Measurements from ENCODE around the gene SCGB3A1.

The SCGB3A1 gene

DNA sequence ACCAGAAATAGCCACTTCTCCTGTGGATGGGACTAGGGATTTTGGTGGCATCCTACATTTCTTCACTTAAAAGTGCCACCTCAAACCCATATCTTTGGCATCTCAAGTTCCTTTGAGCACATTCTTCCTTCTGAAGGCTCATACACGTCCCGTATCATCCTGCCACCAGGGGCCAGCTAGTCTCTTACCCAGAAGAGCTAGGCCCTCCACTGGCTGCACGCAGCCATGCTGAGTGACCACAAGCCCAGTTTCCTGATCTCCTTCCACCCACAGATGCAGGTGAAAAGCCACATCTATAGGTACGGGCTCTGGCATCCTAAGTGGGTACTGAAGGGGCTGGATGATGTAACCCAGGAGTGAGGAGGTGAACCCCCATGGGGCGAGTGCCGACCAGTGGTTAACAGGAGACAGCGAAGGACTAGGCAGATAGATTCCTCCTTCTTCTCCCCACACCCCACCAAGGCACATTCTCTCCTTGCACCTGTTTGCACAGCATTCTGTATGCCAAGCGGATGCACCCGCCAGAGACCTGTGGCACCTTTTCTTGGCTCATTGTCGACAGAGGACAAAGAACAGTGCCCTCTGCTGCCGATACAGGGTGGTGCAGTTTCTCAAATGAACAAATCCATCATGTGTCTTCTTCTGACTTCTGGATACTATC, 14.4 kb upstream of the SCGB3A1 start:
- Mint-ChIP-seq H3K4me1 (peaks cover 61% of the 10 kb centered on the region), H3K9me3 (no peaks in the 10 kb centered on the region), H3K27me3 (ENCODE audit: low read depth, poor library complexity) (peaks cover 3% of the 10 kb centered on the region), H3K36me3 (ENCODE audit: low read depth) (no peaks in the 10 kb centered on the region), H3K27ac (no peak overlapping the region), H3K4me3 (no peak overlapping the region)
- TF ChIP-seq, protein P1, sequence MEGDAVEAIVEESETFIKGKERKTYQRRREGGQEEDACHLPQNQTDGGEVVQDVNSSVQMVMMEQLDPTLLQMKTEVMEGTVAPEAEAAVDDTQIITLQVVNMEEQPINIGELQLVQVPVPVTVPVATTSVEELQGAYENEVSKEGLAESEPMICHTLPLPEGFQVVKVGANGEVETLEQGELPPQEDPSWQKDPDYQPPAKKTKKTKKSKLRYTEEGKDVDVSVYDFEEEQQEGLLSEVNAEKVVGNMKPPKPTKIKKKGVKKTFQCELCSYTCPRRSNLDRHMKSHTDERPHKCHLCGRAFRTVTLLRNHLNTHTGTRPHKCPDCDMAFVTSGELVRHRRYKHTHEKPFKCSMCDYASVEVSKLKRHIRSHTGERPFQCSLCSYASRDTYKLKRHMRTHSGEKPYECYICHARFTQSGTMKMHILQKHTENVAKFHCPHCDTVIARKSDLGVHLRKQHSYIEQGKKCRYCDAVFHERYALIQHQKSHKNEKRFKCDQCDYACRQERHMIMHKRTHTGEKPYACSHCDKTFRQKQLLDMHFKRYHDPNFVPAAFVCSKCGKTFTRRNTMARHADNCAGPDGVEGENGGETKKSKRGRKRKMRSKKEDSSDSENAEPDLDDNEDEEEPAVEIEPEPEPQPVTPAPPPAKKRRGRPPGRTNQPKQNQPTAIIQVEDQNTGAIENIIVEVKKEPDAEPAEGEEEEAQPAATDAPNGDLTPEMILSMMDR (IDR thresholded peaks at IDR 0.05): peak; percentile 72
- peak; percentile 56 for DNase-seq

DNA sequence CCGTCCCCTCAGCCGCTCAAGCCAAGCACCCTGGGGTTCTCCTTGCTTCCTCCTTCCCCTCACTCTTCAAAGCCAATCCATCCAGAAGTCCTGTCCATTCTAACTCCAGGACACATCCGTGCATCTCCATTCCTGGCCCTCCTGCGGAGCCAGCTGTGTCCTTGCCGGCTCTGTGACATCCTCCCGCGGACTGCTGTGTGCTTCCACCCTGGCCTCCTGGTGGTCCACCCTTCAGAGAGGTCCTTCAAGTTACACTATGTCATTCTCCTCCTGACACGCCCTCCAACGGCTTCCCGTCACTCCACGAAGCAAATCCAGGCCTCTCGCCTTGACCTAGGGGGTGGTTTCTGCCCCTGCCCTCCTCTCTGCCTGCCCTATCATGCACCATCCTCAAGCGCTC, 13.0 kb upstream of the SCGB3A1 start:
- Mint-ChIP-seq H3K27me3 (ENCODE audit: low read depth, poor library complexity) (peaks cover 3% of the 10 kb centered on the region), H3K36me3 (ENCODE audit: low read depth) (no peaks in the 10 kb centered on the region), H3K9me3 (no peaks in the 10 kb centered on the region), H3K4me1 (peaks cover 59% of the 10 kb centered on the region), H3K4me3 (no peak overlapping the region), H3K27ac (peak overlapping the region; percentile 86)
- TF ChIP-seq, protein P1 (IDR thresholded peaks at IDR 0.05): no peak
- no peak for DNase-seq

DNA sequence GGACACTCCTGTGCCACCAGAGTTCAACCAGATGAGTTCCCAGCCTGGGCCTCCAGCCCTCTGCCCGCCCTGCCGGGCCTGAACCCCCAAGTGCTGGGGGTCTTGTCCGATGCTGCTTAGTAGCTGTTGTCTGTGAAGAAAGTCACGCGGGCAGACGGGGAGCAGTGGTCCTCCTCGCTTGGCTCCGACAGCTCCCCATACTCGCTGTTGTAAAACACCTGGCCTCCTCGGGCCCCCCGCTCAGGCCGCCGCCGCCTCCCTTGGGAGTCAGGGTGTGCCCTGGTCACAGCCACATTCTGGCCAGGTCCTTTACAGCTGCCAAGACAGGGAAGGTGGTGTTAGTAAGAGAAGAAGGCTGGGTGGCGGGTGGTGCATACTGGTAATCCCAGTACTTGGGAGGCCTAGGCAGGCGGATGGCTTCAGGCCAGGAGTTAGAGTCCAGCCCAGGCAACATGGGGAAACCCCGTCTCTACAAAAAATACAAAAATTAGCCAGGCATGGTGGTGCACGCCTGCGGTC, 11.8 kb upstream of the SCGB3A1 start:
- H3K27me3 Mint-ChIP-seq (ENCODE audit: low read depth, poor library complexity): peaks cover 3% of the 10 kb centered on the region
- H3K4me1 Mint-ChIP-seq: peaks cover 47% of the 10 kb centered on the region
- DNase-seq: no peak
- no peak overlapping the region for H3K27ac Mint-ChIP-seq
- no peaks in the 10 kb centered on the region for H3K36me3 Mint-ChIP-seq (ENCODE audit: low read depth)
- H3K4me3 Mint-ChIP-seq: no peak overlapping the region
- H3K9me3 Mint-ChIP-seq: no peaks in the 10 kb centered on the region
- TF ChIP-seq, protein P1 (IDR thresholded peaks at IDR 0.05): no peak

DNA sequence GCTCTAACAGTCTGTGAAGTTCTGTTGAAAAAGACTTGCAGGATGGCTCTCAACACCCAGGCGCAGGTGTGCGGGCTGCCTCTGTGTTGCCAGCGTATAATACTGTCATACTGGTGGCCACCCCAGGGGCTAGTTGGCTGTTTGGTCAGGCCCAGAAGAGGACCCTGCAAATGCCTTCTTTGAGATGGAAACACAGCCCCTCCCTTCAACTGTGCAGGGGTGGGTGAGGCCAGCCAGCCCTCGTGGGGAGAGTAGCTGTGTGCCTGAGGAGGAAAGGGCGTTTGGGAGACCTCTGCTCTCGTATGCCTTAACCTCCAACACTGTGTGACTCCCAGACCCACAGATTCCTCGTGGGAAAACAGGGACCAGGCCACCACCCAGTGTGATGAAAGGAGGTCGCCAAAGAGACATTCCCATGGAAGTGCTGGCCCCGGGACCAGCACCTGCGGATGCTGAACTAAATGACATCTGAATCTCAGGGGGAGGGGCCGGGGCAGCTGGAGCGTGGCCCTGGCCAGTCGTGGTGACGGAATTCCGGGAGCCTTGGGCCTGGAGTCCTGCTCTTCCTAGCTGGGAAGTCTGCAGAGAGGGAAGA, 11.3 kb upstream of the SCGB3A1 start:
- DNase-seq: peak; percentile 43
- TF ChIP-seq, protein P1 (IDR thresholded peaks at IDR 0.05): no peak
- Mint-ChIP-seq H3K27me3 (ENCODE audit: low read depth, poor library complexity) (peaks cover 3% of the 10 kb centered on the region), H3K27ac (no peak overlapping the region), H3K9me3 (no peaks in the 10 kb centered on the region), H3K4me3 (no peak overlapping the region), H3K36me3 (ENCODE audit: low read depth) (no peaks in the 10 kb centered on the region), H3K4me1 (peaks cover 42% of the 10 kb centered on the region)

DNA sequence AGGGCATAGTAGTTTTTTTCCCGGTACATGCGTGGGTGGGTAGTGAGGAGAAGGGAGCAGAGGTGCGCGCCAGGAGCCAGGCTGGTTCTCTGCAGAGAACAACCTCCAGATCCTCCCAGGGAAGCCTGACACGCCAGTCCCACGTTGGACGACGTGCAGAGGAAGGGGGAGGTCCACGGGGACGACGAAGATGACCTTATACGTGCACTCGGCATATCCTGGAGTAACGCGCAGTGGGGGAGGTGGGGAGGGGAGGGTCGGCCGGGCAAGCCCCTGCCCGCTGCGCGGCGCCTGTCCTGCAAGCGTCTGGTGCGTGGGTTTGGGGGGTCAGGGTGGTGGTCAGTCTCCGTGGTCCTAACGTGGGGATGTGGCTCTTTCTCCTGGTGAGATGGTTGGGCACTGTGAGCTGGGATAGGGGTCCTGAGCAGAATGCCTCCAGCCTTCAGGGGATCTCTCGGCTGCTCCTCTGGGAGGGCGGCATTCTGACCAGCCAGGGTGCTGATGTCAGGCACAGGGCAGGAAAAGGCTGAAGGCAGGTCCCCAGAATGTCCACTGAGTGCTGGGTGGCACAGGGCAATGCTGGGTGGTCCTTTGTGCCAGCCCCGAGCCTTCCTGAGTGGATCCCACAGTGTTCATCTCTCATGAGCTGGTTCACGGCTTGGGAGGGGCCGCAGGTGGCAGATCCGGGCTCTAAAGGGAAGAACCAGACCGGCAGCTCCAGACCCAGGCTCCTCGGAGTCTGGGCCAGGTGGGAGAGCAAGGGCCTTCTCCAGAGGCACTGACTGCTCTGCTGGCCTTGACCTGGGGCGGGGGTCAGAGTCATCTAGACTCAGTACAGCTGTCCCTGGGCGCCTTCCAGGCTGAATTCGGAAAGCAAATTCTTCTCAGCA, 10.5 kb upstream of the SCGB3A1 start:
- Mint-ChIP-seq H3K27ac (no peak overlapping the region), H3K4me3 (no peak overlapping the region), H3K36me3 (ENCODE audit: low read depth) (no peaks in the 10 kb centered on the region)

More for the DNA sequence above, 10.5 kb upstream of the SCGB3A1 start:
- Mint-ChIP-seq H3K27me3 (ENCODE audit: low read depth, poor library complexity) (peaks cover 3% of the 10 kb centered on the region), H3K9me3 (no peaks in the 10 kb centered on the region), H3K4me1 (peaks cover 35% of the 10 kb centered on the region)
- no peak for DNase-seq
- TF ChIP-seq, protein P1 (IDR thresholded peaks at IDR 0.05): no peak
